AG04450 (cell line): ENCODE results near the gene NME7. TPM values are rescaled to one million over a fixed set of nuclear protein-coding genes. Genes with fewer than 3 reads are reported as not detected.
"Not testable (repeated sequence)": the region's sequence is repeated elsewhere in the genome, so short reads cannot be mapped to it uniquely, and the experiment has no call there.

Source experiments
- CTCF ChIA-PET: fragments of 300-600, 350-600 bp; formaldehyde crosslinking; extraction: SDS; loops from one replicate; lab custom pipeline; 2022; ENCODE audit warnings: antibody characterized with exemption, inconsistent platforms; lab: Charles Lee
- POLR2A ChIA-PET: fragments of 350-600 bp; formaldehyde crosslinking; extraction: SDS; loops from one replicate; lab custom pipeline; 2021; ENCODE audit warnings: antibody characterized with exemption, inconsistent platforms; lab: Yijun Ruan, JAX
- DNase-seq: peaks from one replicate; pipeline ENCODE4 v3.0.0-alpha.2; 2011; ENCODE audit warnings: low read depth, low spot score
- H3K27ac ChIP-seq: one replicate; pipeline ENCODE4 v1.5.1; 2012; ENCODE audit warnings: low read depth, low read length, control low read depth
- H3K27me3 ChIP-seq: one replicate; pipeline ENCODE4 v1.6.0; 2012; ENCODE audit warnings: low read length; ENCODE audit not compliant: control insufficient read depth, insufficient read depth
- H3K4me3 ChIP-seq: 2 replicates; pipeline ENCODE4 v1.5.1; 2011; ENCODE audit warnings: mild to moderate bottlenecking, low read depth, low read length, control low read depth
- H3K9me3 ChIP-seq: 2 replicates; pipeline ENCODE4 v1.5.1; 2012; ENCODE audit warnings: low read length; ENCODE audit not compliant: control insufficient read depth, insufficient read depth
- polyA minus RNA-seq: library from RNA; depleted of rRNA, polyadenylated mRNA; stranded (reverse); fragments of >200 nt; gene quantifications from 2 replicates; pipeline ENCODE4 v1.2.3, GENCODE V29; 2011; rRNA and poly(A)+ RNA removed
- polyA plus RNA-seq: library from polyadenylated mRNA; depleted of rRNA; stranded (reverse); fragments of >200 nt; gene quantifications from 2 replicates; pipeline ENCODE4 v1.2.3, GENCODE V29; 2011; rRNA removed
- TF ChIP-seq, protein P1 (sequence below): IDR thresholded peaks from 2 replicates; pipeline ENCODE4 v1.5.1; 2011; ENCODE audit warnings: low read depth, low read length, control low read depth, inconsistent platforms

Gene NME7, protein sequence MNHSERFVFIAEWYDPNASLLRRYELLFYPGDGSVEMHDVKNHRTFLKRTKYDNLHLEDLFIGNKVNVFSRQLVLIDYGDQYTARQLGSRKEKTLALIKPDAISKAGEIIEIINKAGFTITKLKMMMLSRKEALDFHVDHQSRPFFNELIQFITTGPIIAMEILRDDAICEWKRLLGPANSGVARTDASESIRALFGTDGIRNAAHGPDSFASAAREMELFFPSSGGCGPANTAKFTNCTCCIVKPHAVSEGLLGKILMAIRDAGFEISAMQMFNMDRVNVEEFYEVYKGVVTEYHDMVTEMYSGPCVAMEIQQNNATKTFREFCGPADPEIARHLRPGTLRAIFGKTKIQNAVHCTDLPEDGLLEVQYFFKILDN
- polyA plus RNA-seq (19.7 and 27.3 TPM in 2 replicates), polyA minus RNA-seq (23.9 and 36.7 TPM in 2 replicates)

DNA sequence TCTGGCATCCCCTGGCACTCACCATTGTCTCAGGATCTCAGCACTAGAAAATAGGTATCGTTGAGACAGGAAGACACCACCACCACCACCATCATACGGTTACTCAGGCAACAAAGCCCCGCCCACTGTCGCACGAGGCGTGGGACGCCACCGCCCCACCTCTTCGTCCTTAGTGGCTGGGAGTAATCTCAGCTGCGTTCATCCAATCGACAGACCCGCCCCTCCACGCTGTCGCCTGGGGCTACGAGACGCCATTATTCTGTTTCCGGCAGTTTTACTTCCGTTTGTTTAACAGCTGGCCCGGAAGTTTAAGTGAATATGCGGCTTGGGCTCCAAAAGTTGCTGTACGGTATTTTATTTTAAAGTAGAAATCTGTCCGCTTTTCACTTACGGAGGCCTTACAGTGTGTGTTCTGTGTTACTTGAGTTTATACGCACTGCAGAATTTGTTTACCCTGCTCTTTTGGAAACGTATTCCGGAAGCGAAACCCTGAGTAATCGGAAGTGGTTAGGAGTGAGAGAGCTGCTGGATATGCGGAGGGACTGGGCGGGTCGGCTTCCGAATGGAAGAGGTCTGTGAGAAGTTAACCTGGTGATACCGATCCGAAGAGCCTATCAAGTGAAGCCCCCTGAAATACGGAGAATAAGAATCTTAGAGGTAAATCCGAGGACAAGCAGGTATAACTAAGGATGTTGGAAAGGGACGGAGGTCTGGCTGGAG is at the start of gene NME7, which contains the start of gene BLZF1:
Gene NME7 (minus strand): TSS at position 112 of the 720 bp plus-strand sequence. CDS start 87 bp downstream, at position 25.
Gene BLZF1 (plus strand): TSS at position 510 of the 720 bp plus-strand sequence. CDS start 1,328 bp downstream, outside the sequence.
- Histone ChIP-seq H3K9me3 (no peaks in the 10 kb centered on the region; the same call in 1 of the 2 replicates), H3K4me3 (peak within 1 kb of the TSS; percentile 88), H3K27ac (peak within 1 kb of the TSS; percentile 80), H3K27me3 (no peaks in the 10 kb centered on the region)
- ChIA-PET CTCF (interaction anchor here (1.2 to 4.7 kb wide), 4 partner anchors 11 to 765 kb away, joined by 3 to 24 read pairs (median 4); no protein-coding TSS in a partner anchor), POLR2A (interaction anchor here (1.0 to 1.4 kb wide), 3 partner anchors 118 to 261 kb away, joined by 3 to 8 read pairs (median 4); partner anchors contain the start of genes ATP1B1 and SLC19A2)
- TF ChIP-seq, protein P1, sequence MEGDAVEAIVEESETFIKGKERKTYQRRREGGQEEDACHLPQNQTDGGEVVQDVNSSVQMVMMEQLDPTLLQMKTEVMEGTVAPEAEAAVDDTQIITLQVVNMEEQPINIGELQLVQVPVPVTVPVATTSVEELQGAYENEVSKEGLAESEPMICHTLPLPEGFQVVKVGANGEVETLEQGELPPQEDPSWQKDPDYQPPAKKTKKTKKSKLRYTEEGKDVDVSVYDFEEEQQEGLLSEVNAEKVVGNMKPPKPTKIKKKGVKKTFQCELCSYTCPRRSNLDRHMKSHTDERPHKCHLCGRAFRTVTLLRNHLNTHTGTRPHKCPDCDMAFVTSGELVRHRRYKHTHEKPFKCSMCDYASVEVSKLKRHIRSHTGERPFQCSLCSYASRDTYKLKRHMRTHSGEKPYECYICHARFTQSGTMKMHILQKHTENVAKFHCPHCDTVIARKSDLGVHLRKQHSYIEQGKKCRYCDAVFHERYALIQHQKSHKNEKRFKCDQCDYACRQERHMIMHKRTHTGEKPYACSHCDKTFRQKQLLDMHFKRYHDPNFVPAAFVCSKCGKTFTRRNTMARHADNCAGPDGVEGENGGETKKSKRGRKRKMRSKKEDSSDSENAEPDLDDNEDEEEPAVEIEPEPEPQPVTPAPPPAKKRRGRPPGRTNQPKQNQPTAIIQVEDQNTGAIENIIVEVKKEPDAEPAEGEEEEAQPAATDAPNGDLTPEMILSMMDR, result no peak
- peak; percentile 88 for DNase-seq

DNA sequence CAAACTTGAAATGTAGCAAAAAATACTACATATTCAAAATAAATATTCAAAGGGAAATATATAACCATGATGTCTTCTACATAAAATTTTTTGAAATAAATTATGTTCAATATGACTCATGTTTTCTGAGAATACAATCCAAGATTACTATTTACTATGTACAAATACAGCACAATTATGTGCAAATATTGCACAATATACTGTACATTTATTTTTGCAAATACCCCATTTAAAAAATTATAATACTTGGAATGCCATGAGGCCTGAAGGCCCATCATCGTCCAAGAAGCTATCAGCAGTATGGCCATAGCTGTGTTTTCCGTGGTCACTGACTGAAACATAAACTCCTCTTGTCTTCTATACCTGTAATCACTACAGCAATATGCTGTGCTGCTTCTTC is 47.4 kb upstream of the NME7 start:
- POLR2A ChIA-PET, result no interaction called here
- H3K27ac ChIP-seq, result no peak overlapping the region

DNA sequence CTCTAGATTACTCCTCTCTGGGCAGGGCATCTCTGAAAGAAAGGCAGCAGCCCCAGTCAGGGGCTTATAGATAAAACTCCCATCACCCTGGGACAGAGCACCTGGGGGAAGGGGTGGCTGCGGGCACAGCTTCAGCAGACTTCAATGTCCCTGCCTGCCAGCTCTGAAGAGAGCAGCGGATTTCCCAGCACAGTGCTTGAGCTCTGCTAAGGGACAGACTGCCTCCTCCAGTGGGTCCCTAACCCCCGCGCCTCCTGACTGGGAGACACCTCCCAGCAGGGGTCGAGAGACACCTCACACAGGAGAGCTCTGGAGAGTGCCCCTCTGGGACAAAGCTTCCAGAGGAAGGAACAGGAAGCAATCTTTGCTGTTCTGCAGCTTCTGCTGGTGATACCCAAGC is 40.7 kb upstream of the NME7 start:
- POLR2A ChIA-PET, H3K4me3 ChIP-seq, CTCF ChIA-PET, DNase-seq, H3K27ac ChIP-seq, H3K27me3 ChIP-seq, H3K9me3 ChIP-seq: not testable (repeated sequence)

More for the DNA sequence above, 47.4 kb upstream of the NME7 start:
- TF ChIP-seq, protein P1, result no peak
- H3K27me3 ChIP-seq, result no peaks in the 10 kb centered on the region
- H3K4me3 ChIP-seq, result no peak overlapping the region
- DNase-seq, result no peak
- no peaks in the 10 kb centered on the region for H3K9me3 ChIP-seq
- CTCF ChIA-PET, result no interaction called here

DNA sequence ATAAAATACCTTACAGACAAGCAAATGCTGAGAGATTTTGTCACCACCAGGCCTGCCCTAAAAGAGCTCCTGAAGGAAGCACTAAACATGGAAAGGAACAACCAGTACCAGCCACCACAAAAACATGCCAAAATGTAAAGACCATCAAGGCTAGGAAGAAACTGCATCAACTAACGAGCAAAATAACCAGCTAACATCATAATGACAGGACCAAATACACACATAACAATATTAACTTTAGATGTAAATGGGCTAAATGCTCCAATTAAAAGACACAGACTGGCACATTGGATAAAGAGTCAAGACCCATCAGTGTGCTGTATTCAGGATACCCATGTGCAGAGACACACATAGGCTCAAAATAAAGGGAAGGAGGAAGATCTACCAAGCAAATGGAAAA is 35.0 kb upstream of the NME7 start:
- CTCF ChIA-PET, H3K9me3 ChIP-seq, DNase-seq, H3K27ac ChIP-seq, H3K27me3 ChIP-seq, POLR2A ChIA-PET, H3K4me3 ChIP-seq: not testable (repeated sequence)

DNA sequence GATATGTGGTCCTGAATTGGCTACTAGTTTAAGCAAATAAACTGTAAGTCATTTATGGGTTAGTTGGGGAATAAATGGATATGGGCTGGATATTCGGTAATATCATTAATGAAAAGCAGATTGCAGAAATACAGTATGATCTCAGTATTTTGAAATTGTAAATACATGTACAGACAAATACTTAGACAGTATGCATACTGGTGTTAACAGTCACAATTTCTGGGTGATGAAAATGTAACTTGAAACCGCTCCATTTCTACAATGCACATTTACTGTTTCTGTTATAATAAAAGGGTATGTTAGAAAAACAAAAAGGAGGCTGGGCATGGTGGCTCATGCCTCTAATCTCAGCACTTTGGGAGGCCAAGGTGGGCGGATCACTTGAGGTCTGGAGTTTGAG is 28.4 kb upstream of the NME7 start:
- CTCF ChIA-PET, result no interaction called here
- TF ChIP-seq, protein P1, result no peak
- POLR2A ChIA-PET, result no interaction called here
- Histone ChIP-seq H3K4me3 (no peak overlapping the region), H3K9me3 (no peaks in the 10 kb centered on the region; the same call in 1 of the 2 replicates), H3K27me3 (no peaks in the 10 kb centered on the region), H3K27ac (no peak overlapping the region)
- DNase-seq, result no peak
